Kidney capillary endothelial cell (primary cell): ENCODE data around the gene SLC11A2.
A peak's percentile ranks its signal among the peaks of the same experiment; 100 is the strongest.

ENCODE experiments used
- DNase-seq: peaks from one replicate; pipeline ENCODE4 v3.0.0-alpha.2; 2018; ENCODE audit warnings: low spot score

The SLC11A2 gene

DNA sequence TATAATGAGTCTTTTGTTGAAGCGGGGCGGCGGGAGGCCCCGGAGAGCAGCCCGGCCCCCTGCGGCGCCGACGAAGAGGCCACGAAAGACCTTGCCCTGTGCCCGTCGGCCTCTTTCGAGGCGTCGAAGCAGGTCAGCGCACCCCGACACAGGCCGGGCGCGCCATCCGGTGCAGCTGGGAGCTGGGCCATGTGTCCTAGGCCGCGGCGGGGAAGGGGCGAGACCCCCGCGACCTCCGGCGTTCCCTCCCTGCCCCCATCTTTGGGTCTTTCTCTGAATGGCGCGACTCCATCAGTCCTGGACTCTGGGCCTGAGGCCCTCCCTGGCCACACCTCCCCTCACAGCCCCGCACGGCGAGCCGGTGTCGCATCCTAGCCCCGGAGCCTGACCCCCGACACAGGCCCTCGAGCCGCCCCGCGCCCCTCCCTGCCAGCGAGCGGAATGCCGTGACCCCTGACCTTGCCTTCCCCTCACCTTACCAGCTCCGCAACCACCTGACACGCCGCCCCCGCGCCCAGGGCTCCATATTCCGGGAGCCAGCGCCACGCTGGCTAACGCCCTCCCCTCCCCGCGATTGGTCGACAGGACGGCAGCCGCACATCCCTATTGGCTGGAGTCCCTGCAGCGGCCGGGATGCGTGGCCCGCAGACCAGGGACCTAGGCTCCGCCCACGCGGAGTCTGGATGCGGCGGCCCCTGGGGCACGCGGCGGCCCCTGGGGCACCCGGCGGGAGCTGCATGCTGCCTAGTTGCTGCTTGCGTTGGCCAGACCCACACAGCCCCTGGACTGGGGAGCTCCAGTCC is at the start of gene SLC11A2:
Gene SLC11A2, minus strand, starts transcription at position 549 of the 803 bp plus-strand sequence. CDS start 15,656 bp downstream, outside the sequence.
- DNase-seq: peak; percentile 85

DNA sequence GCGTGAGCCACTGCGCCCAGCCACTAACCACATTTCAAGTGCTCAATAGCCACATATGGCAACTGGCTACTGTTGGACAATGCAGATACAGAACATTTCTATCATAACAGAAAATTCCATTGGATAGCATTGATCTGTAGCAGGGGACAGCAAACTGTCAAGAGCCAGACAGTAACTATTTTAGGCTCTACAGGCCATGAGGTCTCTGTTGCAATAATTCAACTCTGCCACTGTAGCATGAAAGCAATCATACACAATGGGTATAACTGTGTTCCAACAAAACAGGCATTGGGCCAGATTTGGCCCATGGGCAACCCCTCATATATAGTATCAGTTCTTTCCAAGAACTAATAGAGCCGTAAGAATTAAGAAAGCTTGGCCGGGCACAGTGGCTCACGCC is 49.2 kb upstream of the SLC11A2 start:
- no peak for DNase-seq

- DNase-seq: no peak
These were observed 45.5 kb upstream of the SLC11A2 start for GRCh38 chr12:51071663-51072062.

DNA sequence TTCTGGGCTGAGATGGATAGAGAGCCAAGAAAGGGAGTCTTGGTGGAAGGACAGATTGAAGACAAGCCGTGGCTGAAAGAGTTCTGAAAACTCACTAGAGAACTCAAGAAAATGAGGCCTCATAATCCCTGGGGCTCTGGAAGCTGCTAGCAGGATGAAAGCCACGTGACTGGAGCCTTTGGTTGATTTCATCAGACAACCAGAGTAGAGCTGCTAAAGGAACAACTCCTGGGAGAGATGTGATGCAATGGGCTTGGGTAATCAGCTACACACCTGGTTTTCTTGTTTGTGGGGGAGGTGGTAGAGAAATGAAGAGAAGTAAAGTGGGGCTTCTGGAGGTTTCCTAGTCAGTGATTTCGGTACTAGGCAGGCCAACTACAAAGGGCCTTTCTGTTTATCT is 43.8 kb upstream of the SLC11A2 start:
- DNase-seq: no peak

DNA sequence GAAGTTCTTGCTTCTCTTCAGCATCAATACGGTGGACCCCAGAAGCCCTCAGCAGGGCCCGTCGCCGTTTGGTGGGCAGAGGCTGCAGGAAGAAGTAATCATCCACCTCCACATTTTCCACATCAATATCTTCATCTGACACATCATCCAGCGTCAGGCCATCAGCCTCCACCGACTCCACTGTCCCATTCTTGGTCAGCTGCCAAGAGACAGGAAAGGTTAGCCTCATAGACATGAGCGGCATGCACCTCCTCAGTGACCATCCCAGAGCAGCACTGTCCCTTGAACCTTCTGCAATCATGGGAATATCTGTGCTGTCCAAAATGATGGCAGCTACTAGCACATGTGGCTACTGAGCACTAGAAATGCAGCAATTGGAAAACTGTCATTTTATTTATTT is 41.6 kb upstream of the SLC11A2 start:
- DNase-seq: no peak

GRCh38 chr12:51067229-51067628 is 41.0 kb upstream of the SLC11A2 start:
- no peak for DNase-seq

GRCh38 chr12:51065530-51065929 is 39.3 kb upstream of the SLC11A2 start:
- DNase-seq: no peak

- DNase-seq: no peak
These were observed 36.6 kb upstream of the SLC11A2 start for GRCh38 chr12:51062631-51063397.

DNA sequence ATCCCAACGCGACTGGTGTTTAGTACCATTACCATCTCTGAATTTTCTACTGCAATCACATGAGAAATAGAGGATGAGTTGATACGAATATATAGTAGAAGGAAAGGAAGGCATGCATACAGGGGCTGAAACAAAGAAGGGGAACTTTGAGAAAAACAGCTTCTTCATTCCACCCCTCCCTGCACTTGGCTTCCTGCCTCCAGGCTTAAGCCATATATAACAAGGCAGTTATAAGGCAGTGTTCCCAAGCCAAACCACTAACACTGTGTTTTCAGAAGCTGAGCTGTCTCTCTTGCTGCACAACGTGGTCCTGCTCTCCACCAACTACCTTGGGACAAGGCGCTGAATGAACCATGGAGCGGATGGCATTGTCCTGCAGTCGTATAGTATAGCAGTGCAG is 32.9 kb upstream of the SLC11A2 start:
- no peak for DNase-seq

- no peak for DNase-seq
These were observed 30.1 kb upstream of the SLC11A2 start for GRCh38 chr12:51056242-51056641.

- no peak for DNase-seq
These were observed 28.9 kb upstream of the SLC11A2 start for GRCh38 chr12:51055060-51055459.

GRCh38 chr12:51051787-51052186 is 25.6 kb upstream of the SLC11A2 start:
- no peak for DNase-seq

GRCh38 chr12:51049525-51049924 is 23.3 kb upstream of the SLC11A2 start:
- DNase-seq: no peak

GRCh38 chr12:51048661-51049251 is 22.6 kb upstream of the SLC11A2 start:
- DNase-seq: no peak

DNA sequence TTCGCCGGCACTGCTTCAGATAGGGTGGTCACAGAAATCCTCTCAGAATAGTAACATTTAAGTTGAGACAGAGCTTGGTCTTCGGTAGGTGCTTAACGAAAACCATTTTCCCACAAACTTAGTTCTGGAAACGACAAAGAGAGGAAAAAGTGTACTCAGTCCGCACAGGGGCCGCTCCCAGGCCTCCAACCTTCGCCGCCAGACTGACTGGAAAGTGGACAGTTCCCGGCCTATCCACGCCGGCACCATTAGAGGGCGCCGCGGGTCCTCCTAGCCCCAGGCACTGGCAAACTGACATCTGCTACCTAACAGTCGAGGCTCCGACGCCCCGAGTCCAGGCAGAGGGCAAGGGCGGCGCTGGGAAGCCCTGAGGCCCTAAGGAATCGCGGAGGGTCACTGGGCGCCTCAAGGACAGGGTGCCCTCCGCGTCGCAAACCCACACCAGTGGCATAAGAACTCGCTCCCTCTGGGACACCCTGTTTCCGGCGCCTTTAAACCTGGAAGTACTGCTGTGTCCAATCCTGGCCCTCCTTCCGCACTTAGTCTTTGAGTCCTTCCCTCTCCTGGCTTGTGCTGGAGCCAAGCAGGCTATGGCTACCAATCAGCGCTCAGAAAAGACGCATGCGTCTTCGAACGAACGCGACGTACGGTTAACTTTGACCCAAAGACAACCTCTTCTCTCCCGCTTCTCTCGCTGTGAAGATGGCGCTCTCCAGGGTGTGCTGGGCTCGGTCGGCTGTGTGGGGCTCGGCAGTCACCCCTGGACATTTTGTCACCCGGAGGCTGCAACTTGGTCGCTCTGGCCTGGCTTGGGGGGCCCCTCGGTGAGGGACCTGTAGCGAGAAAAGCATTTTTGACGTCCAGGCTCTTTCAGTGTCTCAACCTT is 21.7 kb upstream of the SLC11A2 start, which contains the start of gene LETMD1:
Gene LETMD1, plus strand, starts transcription at position 673 of the 886 bp plus-strand sequence. Its CDS starts 30 bp downstream, at position 703.
- peak; percentile 97 for DNase-seq

DNA sequence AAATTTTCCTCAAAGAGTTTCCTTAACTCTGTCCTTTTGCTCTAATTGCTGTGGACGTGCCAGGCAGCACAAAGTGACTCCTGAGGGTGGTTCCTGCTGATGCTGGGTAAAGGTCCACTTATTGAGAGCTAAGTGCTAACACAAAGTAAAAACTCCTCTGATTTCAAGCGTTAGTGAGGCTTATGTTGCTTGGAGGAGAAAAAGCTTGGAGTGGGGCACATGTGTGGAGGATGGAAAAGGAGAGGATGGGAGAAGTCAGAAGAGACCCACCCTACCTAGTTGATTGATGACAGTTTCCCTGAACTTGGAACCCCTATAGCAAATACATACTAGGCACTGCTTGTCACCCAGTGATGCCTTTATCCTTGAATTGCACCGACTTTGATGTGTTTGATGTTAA is 10.1 kb upstream of the SLC11A2 start:
- DNase-seq: no peak

DNA sequence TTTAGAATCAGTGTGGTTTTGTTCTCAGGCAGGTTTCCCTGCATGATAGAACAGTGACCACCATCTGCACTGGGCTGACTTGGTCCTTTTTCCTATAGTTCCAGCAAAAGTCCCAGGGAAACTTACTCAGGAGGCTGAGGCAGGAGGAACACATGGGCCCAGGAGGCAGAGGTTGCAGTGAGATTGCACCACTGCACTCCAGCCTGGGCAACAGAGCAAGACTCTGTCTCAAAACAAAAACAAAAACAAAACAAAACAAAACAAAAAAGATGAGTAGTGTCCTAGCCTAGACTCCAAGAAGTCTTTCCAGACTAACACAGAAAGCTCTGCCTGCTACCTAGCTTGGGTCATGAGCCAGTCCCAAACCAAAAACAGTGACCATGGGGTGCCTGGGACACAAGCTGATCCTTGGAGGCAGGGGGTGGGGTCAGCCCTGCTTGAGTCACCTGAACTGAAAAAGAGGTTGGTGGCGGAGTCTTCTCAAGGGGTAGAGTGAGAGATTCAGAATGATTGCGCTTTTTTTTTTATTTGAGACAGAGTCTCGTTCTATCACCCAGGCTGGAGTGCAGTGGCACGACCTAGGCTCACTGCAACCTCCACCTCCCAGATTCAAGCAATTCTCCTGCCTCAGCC is 7.4 kb upstream of the SLC11A2 start:
- DNase-seq: no peak

DNA sequence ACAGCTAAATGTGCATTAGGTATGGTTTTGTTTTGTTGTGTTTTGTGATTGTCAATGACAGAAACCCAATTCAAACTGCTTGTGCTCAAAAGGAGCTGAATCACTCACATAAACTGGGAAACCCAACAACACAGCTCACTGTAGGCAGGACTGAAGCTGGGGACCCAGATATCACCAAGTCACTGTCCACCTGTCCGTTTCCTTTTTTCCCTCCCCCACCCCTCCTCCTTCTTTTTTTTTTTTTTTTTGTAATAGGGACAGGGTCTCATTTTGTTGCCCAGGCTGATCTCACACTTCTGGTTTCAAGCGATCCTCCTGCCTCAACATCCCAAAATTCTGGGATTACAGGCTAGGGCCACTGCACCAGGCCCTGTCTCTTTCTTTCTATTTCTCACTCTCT is 6.9 kb upstream of the SLC11A2 start:
- no peak for DNase-seq

- DNase-seq: no peak
These were observed 2.6 kb upstream of the SLC11A2 start for GRCh38 chr12:51028813-51029150.

DNA sequence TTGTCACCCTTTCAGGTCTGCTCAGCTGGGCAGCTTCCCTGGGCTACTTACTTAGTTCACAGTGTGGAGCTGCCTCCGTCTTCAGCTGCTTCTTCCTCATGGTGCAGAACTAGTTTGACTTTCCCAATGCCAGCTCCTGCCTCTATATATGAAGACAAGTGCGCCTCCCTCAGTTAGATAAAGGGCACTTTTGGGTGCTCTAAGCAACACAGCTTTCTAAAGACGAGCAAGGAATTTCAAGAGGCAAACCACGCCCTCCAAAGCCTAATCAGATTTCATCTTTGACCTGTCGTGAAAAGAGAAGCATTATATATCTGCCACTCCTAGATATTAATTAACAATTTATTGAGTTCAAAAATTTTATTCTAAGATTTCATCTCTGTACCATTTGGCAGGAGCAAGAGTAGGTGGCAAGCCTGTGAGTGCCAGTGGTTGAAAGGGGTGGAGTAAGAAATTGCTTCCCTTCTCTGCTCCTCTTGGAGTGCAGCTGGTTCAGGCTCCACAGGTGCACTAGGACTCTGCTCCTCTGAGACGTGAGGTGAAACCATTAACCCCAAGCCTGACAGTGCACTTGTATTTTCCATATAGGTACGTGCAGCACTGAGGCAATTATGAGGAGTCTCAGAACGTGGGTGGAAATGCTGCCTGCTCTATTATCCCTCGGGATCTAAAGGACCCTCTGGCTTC is 2.1 kb upstream of the SLC11A2 start:
- DNase-seq: peak; percentile 19

GRCh38 chr12:51027342-51027835 is 1.2 kb upstream of the SLC11A2 start:
- DNase-seq: no peak
